Astrocyte (in vitro differentiated cells and primary cell): Measurements from ENCODE around the gene ACP4. TPM values are rescaled to one million over a fixed set of nuclear protein-coding genes. Genes with fewer than 3 reads are reported as not detected.

Experiments used
- DNase-seq: peaks from one replicate; pipeline ENCODE4 v3.0.0-alpha.2; 2010; ENCODE audit warnings: low read depth
- FAIRE-seq: peaks from 2 replicates; lab custom pipeline; 2011; peaks lifted over from hg19 to GRCh38; lab: Jason Lieb, UNC
- H2AFZ ChIP-seq: 2 replicates; pipeline ENCODE4 v1.6.0; 2012; ENCODE audit warnings: low read depth, low read length, inconsistent platforms
- H3K27ac ChIP-seq: 2 replicates; pipeline ENCODE4 v1.5.1; 2011; ENCODE audit warnings: low read depth, low read length, inconsistent platforms
- H3K27me3 ChIP-seq: 2 replicates; pipeline ENCODE4 v1.6.0; 2011; ENCODE audit warnings: low read length, inconsistent platforms; ENCODE audit not compliant: insufficient read depth
- H3K36me3 ChIP-seq: 2 replicates; pipeline ENCODE4 v1.5.1; 2011; ENCODE audit warnings: low read length, inconsistent platforms; ENCODE audit not compliant: insufficient read depth
- H3K4me1 ChIP-seq: 2 replicates; pipeline ENCODE4 v1.5.1; 2011; ENCODE audit warnings: low read length, inconsistent platforms; ENCODE audit not compliant: insufficient read depth
- H3K4me2 ChIP-seq: 2 replicates; pipeline ENCODE4 v1.6.0; 2012; ENCODE audit warnings: low read length, inconsistent platforms
- H3K4me3 ChIP-seq: 2 replicates; pipeline ENCODE4 v1.5.1; 2011; ENCODE audit warnings: low read depth, mild to moderate bottlenecking, low read length, inconsistent platforms; ENCODE audit not compliant: insufficient read depth
- H3K79me2 ChIP-seq: 2 replicates; pipeline ENCODE4 v1.6.0; 2012; ENCODE audit warnings: mild to moderate bottlenecking, low read length, inconsistent platforms; ENCODE audit not compliant: insufficient read depth
- H3K9ac ChIP-seq: 2 replicates; pipeline ENCODE4 v1.6.0; 2012; ENCODE audit warnings: mild to moderate bottlenecking, low read length, inconsistent platforms
- H3K9me3 ChIP-seq: 2 replicates; pipeline ENCODE4 v1.5.1; 2012; ENCODE audit warnings: low read depth, mild to moderate bottlenecking, low read length, inconsistent platforms; ENCODE audit not compliant: insufficient read depth
- H4K20me1 ChIP-seq: 2 replicates; pipeline ENCODE4 v1.6.0; 2012; ENCODE audit warnings: low read length, inconsistent platforms; ENCODE audit not compliant: insufficient read depth
- H3K27ac Mint-ChIP-seq: one replicate; pipeline ENCODE4 v1.8.0; 2021; ENCODE audit warnings: mild to moderate bottlenecking, mixed read lengths; ENCODE audit not compliant: unreplicated experiment
- H3K27me3 Mint-ChIP-seq: one replicate; pipeline ENCODE4 v1.8.0; 2021; ENCODE audit warnings: low read depth, mixed read lengths; ENCODE audit not compliant: unreplicated experiment
- H3K36me3 Mint-ChIP-seq: one replicate; pipeline ENCODE4 v1.8.0; 2021; ENCODE audit warnings: low read depth, mixed read lengths; ENCODE audit not compliant: unreplicated experiment
- H3K4me1 Mint-ChIP-seq: one replicate; pipeline ENCODE4 v1.8.0; 2021; ENCODE audit warnings: low read depth, mixed read lengths; ENCODE audit not compliant: unreplicated experiment
- H3K4me3 Mint-ChIP-seq: one replicate; pipeline ENCODE4 v1.8.0; 2021; ENCODE audit warnings: mild to moderate bottlenecking, moderate library complexity, mixed read lengths; ENCODE audit not compliant: unreplicated experiment
- H3K9me3 Mint-ChIP-seq: one replicate; pipeline ENCODE4 v1.8.0; 2021; ENCODE audit warnings: mild to moderate bottlenecking, mixed read lengths; ENCODE audit not compliant: unreplicated experiment
- CTCF ChIP-seq: IDR thresholded peaks from 2 replicates; pipeline ENCODE4 v1.5.1; 2011; ENCODE audit warnings: low read depth, mild to moderate bottlenecking, inconsistent platforms, low read length, moderate library complexity; ENCODE audit not compliant: insufficient read depth
- EZH2 ChIP-seq: IDR thresholded peaks from 2 replicates; pipeline ENCODE4 v1.6.1; 2012; ENCODE audit warnings: mild to moderate bottlenecking, low read length, inconsistent platforms; ENCODE audit not compliant: insufficient read depth
- total RNA-seq: library from RNA; stranded (reverse); gene quantifications from 2 replicates; pipeline ENCODE4 v1.2.1, GENCODE V29; 2021

Gene ACP4
- total RNA-seq, 1 donor from 2014 or later, result not detected

GRCh38 chr19:50823389-50824042, 33.3 kb downstream of the ACP4 start, which contains the start of gene KLK1:
Gene KLK1 (minus strand): TSS chr19:50823787. CDS start chr19:50823748, 39 bp downstream.
- H3K4me3 ChIP-seq, result no peak within 1 kb of the TSS
- no peaks in the 10 kb centered on the region for H3K36me3 ChIP-seq
- no peak for DNase-seq
- FAIRE-seq, result no peak
- no peaks in the 10 kb centered on the region for H3K79me2 ChIP-seq
- TF ChIP-seq CTCF (no peak), EZH2 (no peak)
- Mint-ChIP-seq H3K9me3 (peaks cover 16% of the 10 kb centered on the region), H3K4me1 (no peaks in the 10 kb centered on the region), H3K36me3 (peaks cover 2% of the 10 kb centered on the region), H3K4me3 (no peak within 1 kb of the TSS), H3K27me3 (peaks cover 73% of the 10 kb centered on the region), H3K27ac (no peak within 1 kb of the TSS)
- H3K4me1 ChIP-seq, result no peaks in the 10 kb centered on the region
- H3K9me3 ChIP-seq, result no peaks in the 10 kb centered on the region
- no peak within 1 kb of the TSS for H3K27ac ChIP-seq
- no peak within 1 kb of the TSS for H3K9ac ChIP-seq
- no peaks in the 10 kb centered on the region for H4K20me1 ChIP-seq
- H2AFZ ChIP-seq, result no peak within 1 kb of the TSS
- peaks cover 5% of the 10 kb centered on the region for H3K27me3 ChIP-seq
- H3K4me2 ChIP-seq, result no peak within 1 kb of the TSS

DNA sequence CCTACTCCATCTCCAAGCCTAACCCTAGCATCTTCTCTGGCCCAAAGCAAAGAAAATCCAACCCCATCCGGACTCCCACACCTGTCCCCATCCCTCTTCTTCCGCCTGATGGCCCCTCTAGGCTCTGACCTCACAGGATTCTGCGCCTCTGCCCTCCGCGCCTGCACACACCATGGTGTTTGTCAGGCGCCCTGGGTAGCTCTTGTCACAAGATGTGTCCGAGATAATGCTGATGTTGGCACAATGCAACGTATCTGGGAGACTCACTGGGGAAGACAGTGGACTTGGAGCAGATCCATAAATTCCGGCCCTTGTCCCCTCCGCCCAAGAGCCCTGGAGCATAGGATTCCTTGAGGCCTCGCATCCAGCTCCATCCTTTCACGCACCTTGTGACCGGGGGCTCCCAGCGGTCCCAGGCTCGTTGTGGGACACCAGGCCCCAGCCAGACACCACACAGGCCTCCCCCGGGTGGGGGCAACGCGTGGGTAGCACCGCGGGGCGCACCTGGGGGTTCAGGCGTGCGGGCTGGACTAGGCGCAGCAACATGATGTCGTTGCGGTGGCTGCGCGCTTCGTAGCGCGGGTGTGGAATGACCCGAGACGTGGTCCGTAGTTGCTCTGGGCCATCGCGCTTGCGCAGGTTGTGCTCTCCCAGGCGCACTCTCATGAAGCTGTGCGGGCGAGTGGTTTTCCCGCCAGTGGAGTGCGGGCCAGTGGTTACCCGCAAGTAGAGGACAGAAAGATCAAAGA, 36.5 kb downstream of the ACP4 start:
- no peaks in the 10 kb centered on the region for H3K79me2 ChIP-seq

More for the DNA sequence above, 36.5 kb downstream of the ACP4 start:
- Mint-ChIP-seq H3K36me3 (no peaks in the 10 kb centered on the region), H3K4me3 (no peak overlapping the region), H3K4me1 (no peaks in the 10 kb centered on the region), H3K27me3 (peaks cover 58% of the 10 kb centered on the region), H3K9me3 (peaks cover 15% of the 10 kb centered on the region), H3K27ac (no peak overlapping the region)
- FAIRE-seq (no peak), DNase-seq (no peak)
- no peaks in the 10 kb centered on the region for H3K27me3 ChIP-seq
- no peaks in the 10 kb centered on the region for H4K20me1 ChIP-seq
- no peak overlapping the region for H3K4me3 ChIP-seq
- no peak overlapping the region for H2AFZ ChIP-seq
- no peak overlapping the region for H3K27ac ChIP-seq
- H3K4me1 ChIP-seq, result no peaks in the 10 kb centered on the region
- H3K9me3 ChIP-seq, result no peaks in the 10 kb centered on the region
- H3K9ac ChIP-seq, result no peak overlapping the region
- H3K4me2 ChIP-seq, result no peak overlapping the region
- TF ChIP-seq EZH2, result no peak
- TF ChIP-seq CTCF, result no peak
- no peaks in the 10 kb centered on the region for H3K36me3 ChIP-seq
